ENCODE measurements around the gene MIB1. TPM values are rescaled to one million over a fixed set of nuclear protein-coding genes. Genes with fewer than 3 reads are reported as not detected.

Gene MIB1
- total and polyA plus RNA-seq, 9 of the 15 experiments (the other 6 are each of a cell fraction or from before 2014, with no cell fraction given) = 7.2 to 43.8 (median 23.2) TPM

DNA sequence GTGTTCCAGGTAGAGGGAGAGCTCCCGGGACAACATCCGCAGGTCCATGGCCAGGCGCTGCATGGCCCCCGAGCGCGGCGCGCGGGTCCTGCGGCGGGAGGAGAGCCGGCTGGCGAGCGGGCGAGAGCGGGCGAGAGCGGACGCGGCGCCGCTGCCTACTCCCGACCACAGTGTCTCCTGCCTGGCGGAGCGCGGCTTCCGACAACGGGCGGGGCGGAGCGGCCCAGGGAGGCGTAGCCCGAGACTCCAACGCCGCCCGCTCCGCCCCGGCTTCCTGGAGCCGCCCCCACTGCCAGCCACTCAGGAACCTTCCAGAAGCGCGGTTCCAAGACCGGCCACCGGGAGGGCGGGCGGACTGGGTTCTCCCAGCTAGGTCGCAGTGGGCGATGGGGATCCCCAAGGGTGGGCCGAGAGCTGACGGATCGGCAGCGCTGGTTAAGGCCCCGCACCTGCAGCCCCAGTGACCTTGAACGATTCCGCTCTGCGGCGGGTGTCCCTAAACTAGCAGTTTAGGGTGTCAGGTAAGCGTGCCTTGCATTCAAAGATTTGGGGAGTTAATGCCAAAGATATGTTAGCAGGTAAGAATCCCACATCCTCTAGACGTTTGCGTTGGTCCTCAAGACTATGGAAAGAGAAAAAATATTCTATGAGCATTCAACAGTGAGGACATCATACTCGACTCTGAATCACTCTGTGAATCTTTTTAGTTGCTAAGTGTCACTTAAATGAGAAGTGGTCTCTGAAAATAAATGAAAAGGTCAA is 35.8 kb upstream of the MIB1 start, which contains the start of gene ABHD3 (continued):
- TF ChIP-seq ERF (CRISPR knock-in tag; IDR thresholded peaks at IDR 0.05) (no peak; the same call in 1 of the 2 replicates), PCBP2 (IDR thresholded peaks at IDR 0.05; ENCODE audit: low read depth, low read length, poor library complexity, severe bottlenecking) (no peak), NFXL1 (CRISPR knock-in tag; IDR thresholded peaks at IDR 0.05) (no peak), KLF6 (CRISPR knock-in tag; IDR thresholded peaks at IDR 0.05; ENCODE audit: borderline replicate concordance) (no peak), RFX7 (CRISPR knock-in tag; IDR thresholded peaks at IDR 0.05) (no peak), ZNF512 (tag; IDR thresholded peaks at IDR 0.05) (no peak), RNF2 (IDR thresholded peaks at IDR 0.05) (no peak), VEZF1 (CRISPR knock-in tag; IDR thresholded peaks at IDR 0.05) (peak; percentile 63), GABPA (tag; conservative IDR thresholded peaks at IDR 0.05; ENCODE audit: low read depth) (peak; percentile 45), JUNB (CRISPR knock-in tag; conservative IDR thresholded peaks at IDR 0.05) (no peak), HDAC6 (IDR thresholded peaks at IDR 0.05; ENCODE audit: low read depth, low read length) (no peak), HDAC8 (tag; IDR thresholded peaks at IDR 0.05) (no peak), CAMTA2 (CRISPR knock-in tag; conservative IDR thresholded peaks at IDR 0.05) (no peak), ARID3A (IDR thresholded peaks at IDR 0.05; ENCODE audit: borderline replicate concordance, low read depth, low read length) (no peak), ZFP1 (CRISPR knock-in tag; IDR thresholded peaks at IDR 0.05) (no peak), THRB (CRISPR knock-in tag; conservative IDR thresholded peaks at IDR 0.05) (no peak), MITF (IDR thresholded peaks at IDR 0.05) (no peak), TAF9B (IDR thresholded peaks at IDR 0.05; ENCODE audit: partially characterized antibody) (no peak)
- TF ChIP-seq, protein P1, sequence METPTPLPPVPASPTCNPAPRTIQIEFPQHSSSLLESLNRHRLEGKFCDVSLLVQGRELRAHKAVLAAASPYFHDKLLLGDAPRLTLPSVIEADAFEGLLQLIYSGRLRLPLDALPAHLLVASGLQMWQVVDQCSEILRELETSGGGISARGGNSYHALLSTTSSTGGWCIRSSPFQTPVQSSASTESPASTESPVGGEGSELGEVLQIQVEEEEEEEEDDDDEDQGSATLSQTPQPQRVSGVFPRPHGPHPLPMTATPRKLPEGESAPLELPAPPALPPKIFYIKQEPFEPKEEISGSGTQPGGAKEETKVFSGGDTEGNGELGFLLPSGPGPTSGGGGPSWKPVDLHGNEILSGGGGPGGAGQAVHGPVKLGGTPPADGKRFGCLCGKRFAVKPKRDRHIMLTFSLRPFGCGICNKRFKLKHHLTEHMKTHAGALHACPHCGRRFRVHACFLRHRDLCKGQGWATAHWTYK (CRISPR knock-in tag; IDR thresholded peaks at IDR 0.05) = no peak
